OCI-LY1 (cell line): ENCODE results near the gene DUOXA1.

Source experiments
- EZH2 ChIP-seq: fragments of 200-600 bp; sonication (generic), shearing (Covaris generic); IDR thresholded peaks from 2 replicates; pipeline ENCODE4 v1.8.0; 2017; ENCODE audit warnings: borderline replicate concordance, mixed run types, mild to moderate bottlenecking, antibody characterized with exemption, low read length, moderate library complexity, mixed read lengths
- TF ChIP-seq, protein P1 (sequence below): fragments of 200-600 bp; sonication (generic), shearing (Covaris generic); IDR thresholded peaks from 2 replicates; pipeline ENCODE4 v1.5.1; 2017; ENCODE audit warnings: mild to moderate bottlenecking, antibody characterized with exemption, low read length, moderate library complexity, mixed read lengths

DNA sequence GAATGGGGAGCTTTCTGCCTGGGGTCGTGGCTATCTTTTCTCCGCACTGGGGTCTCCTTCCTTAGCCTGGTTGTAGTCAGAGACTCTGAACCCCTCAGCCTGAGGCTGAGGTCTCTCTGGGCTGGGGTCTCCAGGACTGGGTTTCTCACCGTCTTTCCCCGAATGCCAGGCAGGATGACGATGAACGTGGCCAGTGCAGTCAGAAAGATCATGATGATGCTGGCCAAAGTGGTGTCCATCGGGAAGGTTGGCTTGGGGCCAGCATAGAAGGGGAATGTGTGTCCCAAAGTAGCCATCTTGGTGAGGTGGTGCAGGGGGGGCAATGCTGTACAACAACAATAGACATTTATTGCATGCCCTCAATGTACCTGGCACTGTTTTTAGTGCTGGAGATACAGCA lies 7.0 kb downstream of the DUOXA1 start:
- TF ChIP-seq, protein P1, sequence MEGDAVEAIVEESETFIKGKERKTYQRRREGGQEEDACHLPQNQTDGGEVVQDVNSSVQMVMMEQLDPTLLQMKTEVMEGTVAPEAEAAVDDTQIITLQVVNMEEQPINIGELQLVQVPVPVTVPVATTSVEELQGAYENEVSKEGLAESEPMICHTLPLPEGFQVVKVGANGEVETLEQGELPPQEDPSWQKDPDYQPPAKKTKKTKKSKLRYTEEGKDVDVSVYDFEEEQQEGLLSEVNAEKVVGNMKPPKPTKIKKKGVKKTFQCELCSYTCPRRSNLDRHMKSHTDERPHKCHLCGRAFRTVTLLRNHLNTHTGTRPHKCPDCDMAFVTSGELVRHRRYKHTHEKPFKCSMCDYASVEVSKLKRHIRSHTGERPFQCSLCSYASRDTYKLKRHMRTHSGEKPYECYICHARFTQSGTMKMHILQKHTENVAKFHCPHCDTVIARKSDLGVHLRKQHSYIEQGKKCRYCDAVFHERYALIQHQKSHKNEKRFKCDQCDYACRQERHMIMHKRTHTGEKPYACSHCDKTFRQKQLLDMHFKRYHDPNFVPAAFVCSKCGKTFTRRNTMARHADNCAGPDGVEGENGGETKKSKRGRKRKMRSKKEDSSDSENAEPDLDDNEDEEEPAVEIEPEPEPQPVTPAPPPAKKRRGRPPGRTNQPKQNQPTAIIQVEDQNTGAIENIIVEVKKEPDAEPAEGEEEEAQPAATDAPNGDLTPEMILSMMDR = no peak
- no peak for TF ChIP-seq EZH2
